ENCODE results near the gene RPIA. TPM values are rescaled to one million over a fixed set of nuclear protein-coding genes. Genes with fewer than 3 reads are reported as not detected.

Gene RPIA
- total and polyA plus RNA-seq, 2 of the 13 experiments (the other 11 are each of a cell fraction or from before 2014, with no cell fraction given), result 13.3 to 23.9 TPM

DNA sequence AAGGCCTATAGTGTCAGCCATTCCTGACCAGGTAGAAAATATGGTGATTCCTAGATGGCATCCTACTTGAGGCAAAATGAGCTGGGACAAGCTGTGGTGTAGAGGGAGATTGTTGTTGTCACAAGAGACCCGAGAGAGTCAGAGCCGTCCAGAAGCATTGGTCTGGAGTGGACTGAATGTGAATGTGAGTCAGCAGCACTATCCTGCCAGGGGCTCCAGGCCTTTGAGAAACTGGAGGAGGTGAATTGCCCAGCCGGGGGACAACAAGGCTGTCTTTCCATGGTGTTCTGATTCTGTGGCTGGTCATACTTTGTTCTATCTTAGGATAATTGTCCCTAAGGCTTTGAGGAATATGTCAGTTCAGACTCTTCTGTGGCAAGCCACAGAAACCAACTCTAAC lies 34.8 kb upstream of the RPIA start:
- in situ Hi-C loops (cut with HindIII; ENCODE audit: extremely low pct_ligation_motif_present, low pct_unique_long_range_greater_than_20kb), result no loop called here
- no peaks in the 10 kb centered on the region for H3K27me3 ChIP-seq (ENCODE audit: control insufficient read depth in 1 of 2, insufficient read depth in 2 of 2, low read length in 2 of 2)
- no peaks in the 10 kb centered on the region for H3K9me3 ChIP-seq (ENCODE audit: low read length)
- no peak overlapping the region for H3K27ac ChIP-seq (ENCODE audit: extremely low read length, insufficient read depth, low read length)
- no TSS peak for BruUV-seq (replicated peaks)
- peak overlapping the region; percentile 50 for H3K4me2 ChIP-seq (ENCODE audit: low read depth, low read length)
- FAIRE-seq, result no peak
- TF ChIP-seq MLLT10 (CRISPR knock-in tag; IDR thresholded peaks at IDR 0.05) (no peak), IKZF4 (CRISPR knock-in tag; IDR thresholded peaks at IDR 0.05; ENCODE audit: borderline replicate concordance, low read depth, not compliant biosample characterization) (no peak), ZNF598 (CRISPR knock-in tag; IDR thresholded peaks at IDR 0.05; ENCODE audit: borderline replicate concordance) (no peak), ZNF501 (CRISPR knock-in tag; IDR thresholded peaks at IDR 0.05) (peak; percentile 54; the same call in 1 of the 2 replicates), HES4 (CRISPR knock-in tag; IDR thresholded peaks at IDR 0.05; ENCODE audit: borderline replicate concordance) (no peak)
- TF ChIP-seq, protein P1, sequence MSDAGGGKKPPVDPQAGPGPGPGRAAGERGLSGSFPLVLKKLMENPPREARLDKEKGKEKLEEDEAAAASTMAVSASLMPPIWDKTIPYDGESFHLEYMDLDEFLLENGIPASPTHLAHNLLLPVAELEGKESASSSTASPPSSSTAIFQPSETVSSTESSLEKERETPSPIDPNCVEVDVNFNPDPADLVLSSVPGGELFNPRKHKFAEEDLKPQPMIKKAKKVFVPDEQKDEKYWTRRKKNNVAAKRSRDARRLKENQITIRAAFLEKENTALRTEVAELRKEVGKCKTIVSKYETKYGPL (CRISPR knock-in tag; IDR thresholded peaks at IDR 0.05), result no peak
- peaks cover 36% of the 10 kb centered on the region for H3K4me1 ChIP-seq (ENCODE audit: insufficient read depth, low read length)
- 5% methylated on average over 3 of the region's 3 CpGs for WGBS (ENCODE audit: low lambda C conversion rate)
- H3K79me2 ChIP-seq (ENCODE audit: insufficient read depth, low read length), result no peaks in the 10 kb centered on the region
- no peak overlapping the region for H2AFZ ChIP-seq (ENCODE audit: low read length)
- DNase-seq (ENCODE audit: low spot score), result no peak
- H4K20me1 ChIP-seq (ENCODE audit: insufficient read depth, low read length), result no peaks in the 10 kb centered on the region
- no peak overlapping the region for H3K4me3 ChIP-seq (replicated peaks in 1 of 3; ENCODE audit: insufficient read depth in 1 of 3, low read depth in 2 of 3, low read length in 3 of 3)
- no peak overlapping the region for H3K9ac ChIP-seq (ENCODE audit: insufficient read depth, low read depth, low read length)
- H3K36me3 ChIP-seq (replicated peaks in 1 of 2; ENCODE audit: control insufficient read depth in 1 of 2, insufficient read depth in 2 of 2, low read length in 2 of 2), result no peaks in the 10 kb centered on the region
- intact Hi-C loops (cut with micrococcal nuclease; ENCODE audit: unreplicated experiment), result no loop called here
- POLR2A ChIA-PET, result interaction anchor here (1.3 to 1.5 kb wide), 2 partner anchors 9 to 29 kb away, joined by 3 read pairs; no protein-coding TSS in a partner anchor
- CTCF ChIA-PET (ENCODE audit: low intra/inter-chr PET ratio, low total read pairs), result no interaction called here
- ATAC-seq, result peak; percentile 62

- ChIA-PET POLR2A (interaction anchor here (1.3 to 1.5 kb wide), 2 partner anchors 8 to 29 kb away, joined by 3 read pairs; no protein-coding TSS in a partner anchor), CTCF (ENCODE audit: low intra/inter-chr PET ratio, low total read pairs) (no interaction called here)
- no peak overlapping the region for H3K4me3 ChIP-seq (replicated peaks in 1 of 3; ENCODE audit: insufficient read depth in 1 of 3, low read depth in 2 of 3, low read length in 3 of 3)
- no TSS peak for BruUV-seq (replicated peaks)
- in situ Hi-C loops (cut with HindIII; ENCODE audit: extremely low pct_ligation_motif_present, low pct_unique_long_range_greater_than_20kb), result no loop called here
- peak; percentile 78 for ATAC-seq
- no peak overlapping the region for H3K9ac ChIP-seq (ENCODE audit: insufficient read depth, low read depth, low read length)
- no peaks in the 10 kb centered on the region for H3K36me3 ChIP-seq (replicated peaks in 1 of 2; ENCODE audit: control insufficient read depth in 1 of 2, insufficient read depth in 2 of 2, low read length in 2 of 2)
- H3K4me1 ChIP-seq (ENCODE audit: insufficient read depth, low read length), result peaks cover 36% of the 10 kb centered on the region
- no peak overlapping the region for H2AFZ ChIP-seq (ENCODE audit: low read length)
- peak; percentile 52 for DNase-seq (ENCODE audit: low spot score)
- no peak overlapping the region for H3K27ac ChIP-seq (ENCODE audit: extremely low read length, insufficient read depth, low read length)
- H3K4me2 ChIP-seq (ENCODE audit: low read depth, low read length), result peak overlapping the region; percentile 23
- intact Hi-C loops (cut with micrococcal nuclease; ENCODE audit: unreplicated experiment), result no loop called here
- no peaks in the 10 kb centered on the region for H3K79me2 ChIP-seq (ENCODE audit: insufficient read depth, low read length)
- no peaks in the 10 kb centered on the region for H4K20me1 ChIP-seq (ENCODE audit: insufficient read depth, low read length)
- no peaks in the 10 kb centered on the region for H3K27me3 ChIP-seq (ENCODE audit: control insufficient read depth in 1 of 2, insufficient read depth in 2 of 2, low read length in 2 of 2)
- 51% methylated on average over 2 of the region's 2 CpGs for WGBS (ENCODE audit: low lambda C conversion rate)
- no peak for FAIRE-seq
- no peaks in the 10 kb centered on the region for H3K9me3 ChIP-seq (ENCODE audit: low read length)
- peak; percentile 48; the same call in 1 of the 2 replicates for TF ChIP-seq HMG20A (CRISPR knock-in tag; IDR thresholded peaks at IDR 0.05; ENCODE audit: borderline replicate concordance)
- peak; percentile 62 for TF ChIP-seq FOSL2 (CRISPR knock-in tag; IDR thresholded peaks at IDR 0.05)
- 0 out of 4 replicates have a peak, but pooled peaks of 1 of the 2 experiments have one; percentile 21 for TF ChIP-seq NR2F1 (CRISPR knock-in tag; IDR thresholded peaks at IDR 0.05)
- TF ChIP-seq RXRB (CRISPR knock-in tag; IDR thresholded peaks at IDR 0.05; ENCODE audit: borderline replicate concordance), result peak; percentile 57; the same call in 1 of the 2 replicates
- TF ChIP-seq FOXA1 (IDR thresholded peaks at IDR 0.05), result no peak
- TF ChIP-seq FOXA1 (CRISPR knock-in tag; IDR thresholded peaks at IDR 0.05), result peak; percentile 67
- TF ChIP-seq, protein P2, sequence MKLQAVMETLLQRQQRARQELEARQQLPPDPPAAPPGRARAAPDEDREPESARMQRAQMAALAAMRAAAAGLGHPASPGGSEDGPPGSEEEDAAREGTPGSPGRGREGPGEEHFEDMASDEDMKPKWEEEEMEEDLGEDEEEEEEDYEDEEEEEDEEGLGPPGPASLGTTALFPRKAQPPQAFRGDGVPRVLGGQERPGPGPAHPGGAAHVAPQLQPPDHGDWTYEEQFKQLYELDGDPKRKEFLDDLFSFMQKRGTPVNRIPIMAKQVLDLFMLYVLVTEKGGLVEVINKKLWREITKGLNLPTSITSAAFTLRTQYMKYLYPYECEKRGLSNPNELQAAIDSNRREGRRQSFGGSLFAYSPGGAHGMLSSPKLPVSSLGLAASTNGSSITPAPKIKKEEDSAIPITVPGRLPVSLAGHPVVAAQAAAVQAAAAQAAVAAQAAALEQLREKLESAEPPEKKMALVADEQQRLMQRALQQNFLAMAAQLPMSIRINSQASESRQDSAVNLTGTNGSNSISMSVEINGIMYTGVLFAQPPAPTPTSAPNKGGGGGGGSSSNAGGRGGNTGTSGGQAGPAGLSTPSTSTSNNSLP (IDR thresholded peaks at IDR 0.05; ENCODE audit: low read depth, low read length), result peak; percentile 80; the same call in 1 of the 2 replicates
- TF ChIP-seq MBD4 (IDR thresholded peaks at IDR 0.05; ENCODE audit: borderline replicate concordance, low read length), result no peak
- TF ChIP-seq RFXAP (CRISPR knock-in tag; IDR thresholded peaks at IDR 0.05; ENCODE audit: borderline replicate concordance), result no peak
- TF ChIP-seq, protein P3, sequence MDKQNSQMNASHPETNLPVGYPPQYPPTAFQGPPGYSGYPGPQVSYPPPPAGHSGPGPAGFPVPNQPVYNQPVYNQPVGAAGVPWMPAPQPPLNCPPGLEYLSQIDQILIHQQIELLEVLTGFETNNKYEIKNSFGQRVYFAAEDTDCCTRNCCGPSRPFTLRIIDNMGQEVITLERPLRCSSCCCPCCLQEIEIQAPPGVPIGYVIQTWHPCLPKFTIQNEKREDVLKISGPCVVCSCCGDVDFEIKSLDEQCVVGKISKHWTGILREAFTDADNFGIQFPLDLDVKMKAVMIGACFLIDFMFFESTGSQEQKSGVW (CRISPR knock-in tag; IDR thresholded peaks at IDR 0.05; ENCODE audit: borderline replicate concordance), result no peak
- TF ChIP-seq THAP11 (CRISPR knock-in tag; IDR thresholded peaks at IDR 0.05), result 0 out of 2 replicates have a peak, but pooled peaks have one; percentile 28
These were observed 34.3 kb upstream of the RPIA start for GRCh38 chr2:88657131-88657530.

All from HepG2 (cell line).